Fibroblast of the aortic adventitia (primary cell): Measurements from ENCODE around the gene CST1. TPM values are rescaled to one million over a fixed set of nuclear protein-coding genes. Genes with fewer than 3 reads are reported as not detected.
"Not testable (repeated sequence)": the region's sequence is repeated elsewhere in the genome, so short reads cannot be mapped to it uniquely, and the experiment has no call there.

ENCODE experiments used
- DNase-seq: peaks from one replicate; pipeline ENCODE4 v3.0.0-alpha.2; 2010; ENCODE audit warnings: low read depth
- H3K4me3 ChIP-seq: 2 replicates; pipeline ENCODE4 v1.5.1; 2011; ENCODE audit warnings: low read depth, mild to moderate bottlenecking, control low read depth, low read length, moderate library complexity
- total RNA-seq: library from RNA; depleted of rRNA; stranded (reverse); fragments of >200 nt; gene quantifications from 2 replicates; pipeline ENCODE4 v1.2.3, GENCODE V29; 2012; ENCODE audit warnings: low replicate concordance
- TF ChIP-seq, protein P1 (sequence below): IDR thresholded peaks from 2 replicates; pipeline ENCODE4 v1.5.1; 2011; ENCODE audit warnings: mild to moderate bottlenecking, low read length, control low read depth, inconsistent platforms; ENCODE audit not compliant: insufficient read depth

Gene CST1, protein sequence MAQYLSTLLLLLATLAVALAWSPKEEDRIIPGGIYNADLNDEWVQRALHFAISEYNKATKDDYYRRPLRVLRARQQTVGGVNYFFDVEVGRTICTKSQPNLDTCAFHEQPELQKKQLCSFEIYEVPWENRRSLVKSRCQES
- total RNA-seq, result 0.63 TPM in 1 of 2 replicates, not detected in the other

DNA sequence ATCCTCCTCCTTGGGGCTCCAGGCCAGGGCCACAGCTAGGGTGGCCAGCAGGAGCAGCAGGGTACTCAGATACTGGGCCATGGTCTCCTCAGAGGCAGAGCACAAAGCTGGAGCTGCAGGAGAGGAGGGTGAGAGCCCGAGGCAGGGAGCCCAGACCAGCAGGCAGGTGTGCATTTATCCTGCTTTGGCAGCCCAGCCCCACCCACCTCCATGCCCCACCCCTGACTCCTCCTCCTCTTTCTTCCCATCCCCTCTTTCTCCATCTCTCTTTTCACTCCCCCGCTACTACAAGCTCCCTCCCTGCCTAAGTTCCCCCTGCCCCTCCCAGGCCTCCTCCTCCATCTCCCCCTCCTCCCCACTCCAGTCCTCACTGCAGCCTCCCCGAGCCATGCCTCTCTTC, at the start of gene CST1:
Gene CST1 (minus strand): TSS at position 150 of the 400 bp plus-strand sequence. CDS start 69 bp downstream, at position 81.
- not testable (repeated sequence) for H3K4me3 ChIP-seq, DNase-seq

DNA sequence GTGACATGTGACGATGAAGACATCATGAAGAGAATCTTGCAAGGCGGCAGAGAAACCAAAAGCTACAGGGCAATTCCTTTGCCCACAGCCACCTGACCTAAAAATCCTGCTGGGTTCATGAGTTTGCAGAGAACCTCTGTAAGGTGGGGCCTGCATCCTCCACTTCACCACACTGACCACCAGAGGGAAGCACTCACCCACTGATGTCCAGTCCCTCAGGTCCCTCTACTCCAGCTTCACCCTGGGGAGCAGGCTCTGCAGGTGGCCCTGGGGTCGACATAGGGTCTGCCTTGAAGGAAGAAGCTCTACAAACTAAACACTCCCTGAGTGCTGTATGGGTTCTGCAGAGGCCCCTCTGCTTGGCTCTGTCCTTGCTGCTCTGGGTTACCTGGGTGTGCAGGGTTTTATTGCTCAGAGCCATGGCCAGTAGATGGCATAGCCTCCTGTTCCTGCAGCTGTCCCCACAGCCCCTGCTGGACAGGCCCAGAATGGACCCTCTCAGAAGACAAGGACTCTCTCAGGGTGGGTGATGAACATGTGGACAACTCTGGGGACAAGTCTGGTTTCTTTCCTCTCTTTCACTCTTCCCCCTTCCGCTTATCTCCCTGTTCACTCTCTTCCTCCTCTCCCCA, 48.6 kb upstream of the CST1 start:
- DNase-seq, result peak; percentile 28
- TF ChIP-seq, protein P1, sequence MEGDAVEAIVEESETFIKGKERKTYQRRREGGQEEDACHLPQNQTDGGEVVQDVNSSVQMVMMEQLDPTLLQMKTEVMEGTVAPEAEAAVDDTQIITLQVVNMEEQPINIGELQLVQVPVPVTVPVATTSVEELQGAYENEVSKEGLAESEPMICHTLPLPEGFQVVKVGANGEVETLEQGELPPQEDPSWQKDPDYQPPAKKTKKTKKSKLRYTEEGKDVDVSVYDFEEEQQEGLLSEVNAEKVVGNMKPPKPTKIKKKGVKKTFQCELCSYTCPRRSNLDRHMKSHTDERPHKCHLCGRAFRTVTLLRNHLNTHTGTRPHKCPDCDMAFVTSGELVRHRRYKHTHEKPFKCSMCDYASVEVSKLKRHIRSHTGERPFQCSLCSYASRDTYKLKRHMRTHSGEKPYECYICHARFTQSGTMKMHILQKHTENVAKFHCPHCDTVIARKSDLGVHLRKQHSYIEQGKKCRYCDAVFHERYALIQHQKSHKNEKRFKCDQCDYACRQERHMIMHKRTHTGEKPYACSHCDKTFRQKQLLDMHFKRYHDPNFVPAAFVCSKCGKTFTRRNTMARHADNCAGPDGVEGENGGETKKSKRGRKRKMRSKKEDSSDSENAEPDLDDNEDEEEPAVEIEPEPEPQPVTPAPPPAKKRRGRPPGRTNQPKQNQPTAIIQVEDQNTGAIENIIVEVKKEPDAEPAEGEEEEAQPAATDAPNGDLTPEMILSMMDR, result peak; percentile 62

DNA sequence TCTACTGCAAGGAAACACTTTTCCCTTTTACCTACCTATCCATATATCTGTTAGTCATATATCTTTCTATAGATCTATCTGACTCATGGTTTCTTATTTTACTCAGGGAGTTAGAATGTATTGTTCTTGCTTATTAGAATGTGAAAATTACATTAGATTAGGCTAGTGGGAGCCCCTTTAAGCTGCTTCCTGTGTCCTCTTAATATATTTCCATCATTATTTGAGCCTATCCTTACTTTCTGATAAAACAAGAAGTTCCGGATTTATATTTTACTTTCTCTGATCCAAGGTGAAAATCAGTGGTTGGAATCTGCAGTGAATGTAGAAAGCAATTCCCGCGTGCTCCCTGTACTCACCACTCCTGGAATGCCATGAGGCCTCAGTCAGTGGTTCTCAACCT, 44.8 kb upstream of the CST1 start:
- no peak for DNase-seq
- TF ChIP-seq, protein P1, result no peak
- no peak overlapping the region for H3K4me3 ChIP-seq

More for the DNA sequence above, 48.6 kb upstream of the CST1 start:
- not testable (repeated sequence) for H3K4me3 ChIP-seq

DNA sequence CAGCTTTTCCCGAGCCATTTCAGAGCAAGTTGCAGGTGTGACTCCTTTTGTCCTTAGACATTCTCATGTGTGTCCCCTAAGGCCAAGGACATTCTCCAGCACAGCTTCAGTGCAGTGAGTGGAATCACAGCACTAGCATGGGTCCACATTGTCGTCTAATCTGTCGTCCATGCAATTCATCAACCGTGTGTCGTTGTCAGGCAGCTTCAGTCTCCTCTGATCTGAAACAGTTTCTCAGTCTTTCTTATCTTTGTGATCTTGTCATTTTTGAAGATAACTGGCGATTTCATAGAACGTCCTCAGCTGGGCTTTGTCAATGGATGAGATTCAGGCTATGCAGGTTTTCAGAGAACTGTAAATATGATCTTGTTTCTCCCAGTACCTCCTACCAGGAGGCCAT, 44.1 kb upstream of the CST1 start:
- TF ChIP-seq, protein P1, result no peak
- DNase-seq, result no peak
- H3K4me3 ChIP-seq, result no peak overlapping the region

DNA sequence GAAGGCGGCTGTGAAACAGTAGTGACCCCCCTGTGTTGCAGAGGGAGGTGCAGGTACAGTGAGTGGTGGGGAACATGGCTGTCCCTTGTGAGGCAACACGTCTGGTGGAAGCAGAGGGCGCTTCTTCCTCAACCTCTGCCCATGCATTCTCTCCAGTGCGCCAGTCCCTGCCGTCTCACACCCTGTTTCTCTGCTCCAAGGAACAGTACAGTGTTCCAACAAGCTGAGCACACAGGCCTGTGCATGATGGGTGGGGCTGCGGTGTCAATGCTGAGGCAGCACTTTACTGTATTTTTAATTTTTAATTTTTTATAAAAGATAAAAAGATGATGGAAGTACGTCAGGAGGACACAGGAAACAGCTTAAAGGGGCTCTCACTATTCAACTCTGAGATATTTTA, 43.3 kb upstream of the CST1 start:
- H3K4me3 ChIP-seq, result no peak overlapping the region
- TF ChIP-seq, protein P1, result no peak
- no peak for DNase-seq

DNA sequence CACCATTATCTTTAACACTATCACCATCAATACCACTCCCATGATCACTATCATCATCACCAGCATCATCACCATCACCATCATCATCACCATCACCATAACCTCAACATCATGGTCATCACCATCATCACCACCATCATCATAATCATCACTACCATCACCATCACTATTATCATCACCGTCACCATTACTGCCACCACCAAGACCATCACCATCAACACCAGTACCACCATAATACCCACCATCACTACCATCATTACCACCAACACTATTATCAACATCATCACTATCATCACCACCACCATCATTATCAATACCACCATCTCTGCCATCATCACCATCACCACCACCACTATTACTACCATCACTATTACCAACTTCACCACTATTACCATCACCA, 32.7 kb upstream of the CST1 start:
- DNase-seq, result no peak
- TF ChIP-seq, protein P1, result no peak
- no peak overlapping the region for H3K4me3 ChIP-seq

DNA sequence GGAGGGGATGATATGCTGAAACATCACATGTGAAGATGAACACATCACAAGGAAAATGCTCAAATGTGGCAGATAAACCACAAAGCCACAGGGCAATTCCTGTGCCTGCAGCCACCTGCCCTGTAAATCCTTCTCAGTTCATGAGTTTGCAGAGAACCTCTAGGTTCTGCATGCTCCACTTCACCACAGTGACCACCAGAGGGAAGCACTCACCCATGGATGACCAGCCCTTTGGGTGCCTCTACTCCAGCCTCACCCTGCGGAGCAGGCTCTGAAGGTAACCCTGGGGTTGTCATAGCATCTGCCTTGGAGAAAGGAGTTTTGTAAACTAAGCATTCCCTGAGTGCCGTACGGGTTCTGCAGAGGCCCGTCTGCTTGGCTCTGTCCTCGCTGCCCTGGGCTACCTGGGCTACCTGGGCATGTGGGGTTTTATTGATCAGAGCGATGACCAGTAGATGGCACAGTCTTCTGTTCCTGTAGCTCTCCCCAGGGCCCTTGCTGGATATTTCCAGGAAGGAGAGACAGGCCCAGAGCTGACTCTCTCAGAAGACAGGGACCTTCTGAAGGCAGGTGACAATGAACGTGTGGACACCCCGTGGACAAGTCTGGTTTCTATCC, 31.7 kb upstream of the CST1 start:
- TF ChIP-seq, protein P1, result peak; percentile 66
- no peak overlapping the region for H3K4me3 ChIP-seq
- peak; percentile 25 for DNase-seq

DNA sequence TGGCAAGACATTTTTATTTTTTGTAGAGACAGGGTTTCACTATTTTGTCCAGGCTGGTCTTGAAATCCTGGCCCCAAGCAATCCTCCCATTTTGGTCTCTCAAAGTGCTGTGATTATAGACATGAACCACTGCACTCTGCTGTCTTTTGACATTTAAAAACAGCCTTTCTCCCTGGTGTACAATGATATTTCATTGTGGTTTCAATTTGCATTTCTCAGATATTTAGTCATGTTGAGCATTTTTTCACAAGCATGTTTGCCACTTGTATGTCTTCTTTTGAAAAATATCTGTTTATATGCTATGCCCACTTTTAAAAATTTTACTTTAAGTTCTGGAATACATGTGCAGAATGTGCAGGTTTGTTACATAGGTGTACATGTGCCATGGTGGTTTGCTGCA, 27.9 kb upstream of the CST1 start:
- DNase-seq, result peak; percentile 8

DNA sequence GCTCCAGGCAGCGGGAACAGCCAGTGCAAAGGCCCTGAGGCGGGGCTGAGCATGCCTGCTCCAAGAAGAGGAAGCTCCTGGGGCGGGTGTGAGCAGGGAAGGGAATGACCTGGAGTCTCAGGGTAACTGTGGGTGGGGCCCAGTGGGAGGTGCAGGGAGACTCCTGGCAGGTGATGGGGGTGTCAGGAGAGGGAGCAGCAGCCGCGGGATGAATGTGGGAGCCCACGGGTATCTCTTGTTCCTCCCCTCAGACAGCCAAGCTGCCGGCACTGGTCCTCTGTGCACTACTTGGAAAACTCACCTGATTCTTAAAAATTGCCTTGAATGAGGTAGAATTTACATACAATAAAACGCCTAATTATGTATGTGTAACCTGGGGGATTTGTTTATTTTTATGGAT, 26.6 kb upstream of the CST1 start:
- H3K4me3 ChIP-seq, DNase-seq: not testable (repeated sequence)

More for the DNA sequence above, 27.9 kb upstream of the CST1 start:
- not testable (repeated sequence) for H3K4me3 ChIP-seq
